HG03558 (cell line): ENCODE results near the gene KLF6.

ENCODE experiments used
- ATAC-seq: cut with Tn5 transposase; IDR thresholded peaks from one replicate; pipeline ENCODE4 v1.9.1; 2021; ENCODE audit warnings: moderate number of reproducible peaks; ENCODE audit not compliant: unreplicated experiment; ENCODE audit errors: extremely low read depth

KLF6 gene

DNA sequence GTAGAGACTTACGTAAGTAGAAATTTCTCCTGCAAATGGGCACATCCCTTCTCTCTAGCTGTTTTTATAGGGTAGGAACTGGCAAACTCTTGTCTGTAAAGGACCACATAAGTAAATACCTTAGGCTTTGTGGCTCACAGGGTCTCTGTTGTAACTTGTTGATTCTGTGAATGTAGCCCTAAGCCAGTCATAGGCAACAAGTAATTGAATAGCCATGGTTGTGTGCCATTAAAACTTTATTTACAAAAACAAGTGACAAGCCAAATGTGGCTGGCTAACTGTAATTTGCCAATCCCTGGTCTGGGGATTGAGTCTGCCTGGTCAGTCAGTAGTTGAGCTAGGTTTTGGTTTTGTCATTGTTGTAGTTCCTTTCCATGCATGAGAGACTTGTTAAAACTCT, 5.3 kb upstream of the KLF6 start:
- no peak for ATAC-seq

DNA sequence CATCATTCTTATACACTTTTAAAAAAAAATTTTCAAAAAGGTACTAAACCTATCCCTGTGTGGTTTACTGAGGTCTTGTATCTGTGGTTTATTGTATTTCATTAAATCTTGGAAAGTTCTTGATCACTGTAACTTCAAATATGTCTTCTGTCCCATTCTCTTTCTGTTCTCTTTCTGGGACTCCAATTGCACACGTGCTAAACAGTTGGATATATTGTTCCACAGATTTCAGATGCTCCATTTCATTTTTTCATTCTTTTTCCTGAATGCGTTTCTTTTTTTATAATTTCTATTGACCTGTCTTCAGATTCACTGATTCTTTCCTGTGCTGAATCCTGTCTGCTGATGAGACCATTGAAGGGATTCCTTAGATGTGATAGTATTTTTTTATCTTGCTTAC, 4.6 kb upstream of the KLF6 start:
- ATAC-seq = no peak

GRCh38 chr10:3787816-3788215, 2.8 kb upstream of the KLF6 start:
- ATAC-seq = no peak

DNA sequence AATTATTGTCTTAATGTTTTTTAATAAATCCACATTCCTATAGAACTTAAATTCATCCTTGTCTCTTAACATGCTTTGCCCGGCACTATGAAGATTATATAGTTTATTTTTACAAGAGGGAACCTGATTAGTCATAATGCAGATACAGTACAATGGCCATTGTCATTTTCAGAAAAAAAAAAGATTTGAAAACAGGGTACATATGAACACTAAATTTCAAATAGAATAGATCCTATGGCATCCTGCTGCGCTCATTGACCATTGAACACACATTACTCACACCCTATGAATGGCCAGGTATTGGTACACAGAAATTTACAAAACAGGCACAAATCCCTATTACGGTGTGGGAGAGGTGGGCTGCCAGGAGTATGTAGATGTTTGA, 2.0 kb upstream of the KLF6 start:
- no peak for ATAC-seq

GRCh38 chr10:3786295-3787015, 1.4 kb upstream of the KLF6 start:
- no peak for ATAC-seq

DNA sequence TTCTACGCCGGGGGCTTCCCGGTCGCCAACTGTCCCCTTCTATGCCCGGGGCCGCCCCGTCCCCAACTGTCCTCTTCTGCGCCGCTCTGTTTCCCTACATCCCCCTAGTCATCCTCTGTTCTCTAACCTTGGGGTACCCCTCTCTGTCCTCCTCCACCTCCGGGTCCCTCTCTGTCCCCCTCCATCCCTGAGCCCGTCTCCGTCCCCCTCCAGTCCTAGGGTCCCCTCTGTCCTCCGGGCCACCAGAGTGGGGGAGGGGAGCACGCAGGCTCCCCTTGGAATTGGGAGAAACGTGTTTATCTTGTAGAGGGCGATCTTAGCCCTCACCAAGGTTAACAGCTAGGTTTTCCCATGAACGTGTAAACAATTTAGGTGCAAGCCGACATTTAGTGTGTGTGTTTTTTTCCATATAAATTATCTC, 852 bp upstream of the KLF6 start:
- no peak for ATAC-seq

DNA sequence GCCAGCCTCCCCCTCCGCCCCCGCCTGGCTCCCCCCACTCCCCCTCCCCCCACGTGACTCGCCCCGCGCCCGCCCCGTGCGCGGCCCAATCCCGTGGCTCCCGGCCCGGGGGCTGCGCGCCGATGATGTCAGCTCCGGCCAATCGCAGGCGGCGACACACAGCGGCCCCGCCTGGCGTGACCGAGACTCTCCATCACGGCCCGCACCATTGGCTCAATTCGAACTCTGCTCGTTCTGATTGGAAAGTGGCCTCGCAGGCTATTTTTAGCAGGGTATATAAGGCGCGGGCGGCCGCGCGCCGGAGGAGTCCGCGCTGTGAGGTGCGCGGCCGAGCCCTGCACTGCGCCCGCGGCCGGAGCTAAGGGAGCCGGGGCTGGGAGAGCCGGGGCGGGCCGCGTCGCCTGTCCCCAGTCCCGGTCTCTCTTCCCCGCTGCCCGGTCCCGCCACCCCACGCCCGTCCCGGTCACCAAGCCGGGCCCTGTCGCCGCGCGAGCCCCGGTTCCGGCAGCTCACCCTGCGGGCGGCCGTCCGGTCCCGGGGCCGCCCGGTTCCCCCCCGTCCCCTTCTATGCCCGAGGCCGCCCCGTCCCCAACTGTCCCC, 342 bp upstream of the KLF6 start:
- peak; percentile 51 for ATAC-seq

GRCh38 chr10:3783682-3784432, 1.2 kb downstream of the KLF6 start:
- no peak for ATAC-seq

DNA sequence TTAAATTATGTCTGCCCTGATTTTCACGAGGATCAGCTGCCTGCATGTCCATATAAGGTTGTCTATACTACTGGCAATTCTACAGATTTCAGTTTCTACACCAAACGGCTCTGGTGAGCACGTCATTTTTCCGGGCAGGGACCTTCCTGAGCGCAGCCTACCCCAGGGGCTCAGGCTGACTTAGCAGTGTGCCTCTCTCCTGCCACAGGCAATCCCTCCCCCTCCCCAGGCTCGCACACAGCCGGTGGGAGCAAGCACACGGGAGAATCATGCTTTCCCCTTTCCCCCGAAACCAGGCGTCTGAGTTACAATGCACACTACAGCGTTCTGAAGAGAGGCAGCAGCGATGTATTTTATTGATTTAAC, 1.7 kb downstream of the KLF6 start:
- no peak for ATAC-seq

DNA sequence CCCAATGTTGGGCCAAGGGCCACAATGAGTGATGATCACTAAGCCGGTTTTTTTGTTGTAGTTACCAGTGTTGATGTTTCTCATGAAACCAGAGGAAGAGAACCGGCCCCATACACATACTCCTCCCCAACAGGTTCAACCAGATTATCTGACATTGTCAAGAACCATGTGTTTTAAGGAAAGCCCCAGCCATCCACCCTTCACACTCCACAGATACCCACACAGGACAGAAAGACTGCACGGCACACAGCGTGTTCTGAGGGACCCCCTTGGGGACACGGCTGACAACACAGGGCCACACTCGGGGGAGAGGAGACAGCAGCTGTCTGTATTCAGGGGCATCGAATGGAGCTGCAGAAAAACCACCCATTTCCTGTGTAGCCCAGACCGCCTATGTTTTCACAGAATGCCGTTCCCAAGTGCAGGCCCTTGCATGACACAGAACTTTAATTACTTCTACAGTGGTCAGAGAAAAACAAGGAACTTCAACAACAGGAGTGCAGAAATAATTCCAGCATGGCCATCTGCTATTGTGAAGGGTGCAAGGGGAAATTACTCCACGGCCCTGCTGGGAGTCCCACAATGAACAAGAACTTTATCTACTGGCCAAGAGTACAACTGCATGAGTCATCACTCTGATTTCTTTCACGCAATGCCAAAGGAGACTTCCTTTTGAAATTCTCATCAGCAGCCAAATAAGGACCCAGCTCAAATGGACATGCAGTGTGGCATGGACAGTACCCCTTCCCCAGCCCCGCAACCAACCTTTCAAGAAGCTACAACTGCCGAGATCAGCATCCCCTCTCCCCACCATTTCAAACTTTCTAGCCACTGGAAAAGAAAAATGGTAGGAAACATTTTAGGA, 2.3 kb downstream of the KLF6 start:
- ATAC-seq = no peak

- no peak for ATAC-seq
These were observed 2.9 kb downstream of the KLF6 start for GRCh38 chr10:3782146-3782450.

GRCh38 chr10:3781468-3782145, 3.4 kb downstream of the KLF6 start:
- ATAC-seq = no peak

GRCh38 chr10:3780771-3781467, 4.1 kb downstream of the KLF6 start:
- ATAC-seq = no peak

DNA sequence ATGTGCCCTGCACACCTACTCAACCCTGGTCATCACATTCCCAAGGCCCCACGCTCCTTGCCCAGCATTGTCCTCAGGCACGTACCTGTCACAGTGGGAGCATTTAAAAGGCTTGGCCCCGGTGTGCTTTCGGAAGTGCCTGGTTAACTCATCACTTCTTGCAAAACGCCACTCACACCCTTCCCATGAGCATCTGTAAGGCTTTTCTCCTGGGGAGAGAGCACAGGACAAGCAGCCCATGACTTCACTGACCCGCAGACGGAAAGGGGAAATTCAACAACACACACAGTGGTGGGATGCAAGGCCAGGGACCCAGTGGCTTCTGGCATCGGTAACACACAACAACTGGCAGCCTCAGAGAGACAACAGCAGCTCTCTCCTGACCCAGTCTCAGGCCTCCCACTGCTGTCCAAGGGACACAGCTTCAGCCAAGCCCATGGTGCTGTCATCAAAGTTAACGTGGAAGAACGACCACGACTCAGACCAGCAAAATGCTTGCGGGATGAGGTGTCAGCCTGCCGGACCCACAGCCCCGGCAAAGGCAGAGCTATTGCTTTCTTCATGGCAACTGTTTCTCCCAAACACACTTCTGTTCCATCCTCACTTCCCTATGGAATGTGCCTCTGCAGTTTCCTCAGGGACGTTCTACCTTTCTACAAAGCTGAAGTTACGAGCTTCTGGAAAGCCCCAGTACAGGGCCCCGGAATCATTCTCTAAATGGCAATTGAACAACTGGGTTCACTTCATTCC, 4.8 kb downstream of the KLF6 start:
- no peak for ATAC-seq

DNA sequence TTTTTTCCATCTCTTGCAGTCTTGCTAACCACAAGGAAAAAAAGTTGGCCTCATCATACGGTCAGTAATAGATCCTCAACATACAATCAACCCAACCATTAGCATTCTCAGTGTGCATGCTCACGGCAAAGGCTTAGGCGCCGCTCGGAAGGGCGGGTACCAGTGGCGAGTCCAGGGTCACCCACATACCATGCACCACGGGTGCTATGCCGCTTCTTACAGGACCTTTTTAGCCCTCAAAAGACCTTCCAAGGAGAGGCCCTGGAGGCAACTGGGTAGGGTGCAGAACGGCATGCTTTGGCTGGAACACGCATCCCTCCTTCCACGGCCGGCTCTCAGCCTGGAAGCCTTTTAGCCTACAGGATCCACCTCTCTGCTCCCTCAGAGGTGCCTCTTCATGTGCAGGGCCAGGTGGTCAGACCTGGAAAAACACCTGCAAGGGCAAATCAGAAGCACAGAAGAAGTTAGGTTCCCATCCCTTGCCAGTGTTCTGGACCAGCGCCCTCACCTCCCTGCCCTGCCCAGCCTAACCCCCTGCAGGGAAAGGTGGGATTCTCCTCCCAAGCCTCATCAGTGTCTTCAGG, 5.8 kb downstream of the KLF6 start:
- no peak for ATAC-seq

- no peak for ATAC-seq
These were observed 6.3 kb downstream of the KLF6 start for GRCh38 chr10:3778692-3779157.

DNA sequence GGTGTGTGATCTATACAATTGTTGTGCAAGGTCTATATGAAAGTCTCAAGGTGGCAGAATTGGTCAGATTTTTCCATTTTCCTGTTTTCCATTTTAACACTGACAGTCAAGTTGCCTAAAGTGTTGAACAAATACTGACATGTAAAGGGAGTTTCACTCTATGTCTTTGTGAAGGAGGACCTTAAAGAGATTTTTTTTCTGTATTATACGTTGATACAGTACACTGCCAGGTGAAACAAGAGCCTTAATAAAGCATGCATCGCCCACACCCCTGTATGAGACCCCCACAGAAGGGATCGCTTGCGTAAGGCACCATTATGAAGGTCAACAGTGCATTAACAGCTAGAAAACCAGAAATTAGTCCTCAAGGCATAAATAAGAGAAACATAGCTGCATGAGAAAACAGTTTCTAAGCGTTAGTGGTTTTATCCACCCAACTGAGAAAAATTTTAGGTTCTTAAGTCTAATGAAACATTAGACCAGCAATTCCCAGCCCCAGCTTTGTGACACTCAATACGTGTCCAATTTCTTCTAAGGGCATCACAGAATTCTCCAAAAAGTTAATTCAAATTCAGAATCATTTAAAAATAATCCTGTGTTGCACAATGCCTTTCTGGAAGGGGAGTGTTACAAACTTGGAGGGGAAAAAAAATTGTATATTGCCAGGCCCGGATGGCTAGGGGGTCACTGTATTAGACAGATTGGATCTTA, 6.9 kb downstream of the KLF6 start:
- no peak for ATAC-seq
